ENCODE results near the gene LGALS13.

LGALS13 gene

GRCh38 chr19:39557811-39558623, 44.3 kb upstream of the LGALS13 start:
- TF ChIP-seq REST (IDR thresholded peaks at IDR 0.05; ENCODE audit: insufficient read depth in 1 of 2, low read depth in 2 of 2, low read length in 2 of 2) (no peak), TAF1 (IDR thresholded peaks at IDR 0.05; ENCODE audit: borderline replicate concordance, insufficient read depth, low read length) (no peak), FOXP2 (optimal IDR thresholded peaks at IDR 0.05; ENCODE audit: borderline replicate concordance, extremely low read depth, extremely low read length, insufficient read depth) (no peak), POLR2AphosphoS5 (IDR thresholded peaks at IDR 0.05; ENCODE audit: low read depth, low read length) (no peak), SIN3A (IDR thresholded peaks at IDR 0.05; ENCODE audit: borderline replicate concordance, insufficient read depth, low read length) (no peak)

GRCh38 chr19:39558624-39559117, 43.7 kb upstream of the LGALS13 start:
- no peak for TF ChIP-seq TAF1 (IDR thresholded peaks at IDR 0.05; ENCODE audit: borderline replicate concordance, insufficient read depth, low read length)
- no peak for TF ChIP-seq FOXP2 (optimal IDR thresholded peaks at IDR 0.05; ENCODE audit: borderline replicate concordance, extremely low read depth, extremely low read length, insufficient read depth)
- no peak for TF ChIP-seq POLR2AphosphoS5 (IDR thresholded peaks at IDR 0.05; ENCODE audit: low read depth, low read length)
- no peak for TF ChIP-seq SIN3A (IDR thresholded peaks at IDR 0.05; ENCODE audit: borderline replicate concordance, insufficient read depth, low read length)
- TF ChIP-seq REST (IDR thresholded peaks at IDR 0.05; ENCODE audit: insufficient read depth in 1 of 2, low read depth in 2 of 2, low read length in 2 of 2) = no peak

- TF ChIP-seq TAF1 (IDR thresholded peaks at IDR 0.05; ENCODE audit: borderline replicate concordance, insufficient read depth, low read length) = no peak
- TF ChIP-seq SIN3A (IDR thresholded peaks at IDR 0.05; ENCODE audit: borderline replicate concordance, insufficient read depth, low read length) = no peak
- TF ChIP-seq REST (IDR thresholded peaks at IDR 0.05; ENCODE audit: insufficient read depth in 1 of 2, low read depth in 2 of 2, low read length in 2 of 2) = no peak
- no peak for TF ChIP-seq POLR2AphosphoS5 (IDR thresholded peaks at IDR 0.05; ENCODE audit: low read depth, low read length)
- no peak for TF ChIP-seq FOXP2 (optimal IDR thresholded peaks at IDR 0.05; ENCODE audit: borderline replicate concordance, extremely low read depth, extremely low read length, insufficient read depth)
Observed at GRCh38 chr19:39563408-39563807, 38.9 kb upstream of the LGALS13 start.

GRCh38 chr19:39566064-39566463, 36.3 kb upstream of the LGALS13 start:
- TF ChIP-seq REST (IDR thresholded peaks at IDR 0.05; ENCODE audit: insufficient read depth in 1 of 2, low read depth in 2 of 2, low read length in 2 of 2) (peak in 1 of 2 experiments; percentile 93; a peak in 2 of 4 replicates), FOXP2 (optimal IDR thresholded peaks at IDR 0.05; ENCODE audit: borderline replicate concordance, extremely low read depth, extremely low read length, insufficient read depth) (no peak)

All from PFSK-1 (cell line).